T-helper 17 cell (primary cell): ENCODE data around the gene RBM17. TPM values are rescaled to one million over a fixed set of nuclear protein-coding genes. Genes with fewer than 3 reads are reported as not detected.
"Not testable (repeated sequence)": the region's sequence is repeated elsewhere in the genome, so short reads cannot be mapped to it uniquely, and the experiment has no call there.

ENCODE experiments used
- ATAC-seq: fragments of 150-1000 bp; cut with Tn5 transposase; 2 replicates; pipeline ENCODE4 v1.10.0; 2021; ENCODE audit warnings: mild to moderate bottlenecking, moderate library complexity
- DNase-seq, 3 donors: peaks; one replicate each; pipeline versions ENCODE4 v3.0.0 to v3.0.0-alpha.2; 2020 to 2021
- H3K9me3 ChIP-seq: one replicate; pipeline ENCODE4 v1.7.0; 2013; ENCODE audit warnings: low read length, mild to moderate bottlenecking; ENCODE audit not compliant: control insufficient read depth, poor library complexity, severe bottlenecking
- H3K27ac Mint-ChIP-seq: one replicate; pipeline ENCODE4 v1.8.0; 2022; ENCODE audit warnings: mild to moderate bottlenecking, moderate library complexity, mixed read lengths
- H3K27me3 Mint-ChIP-seq: one replicate; pipeline ENCODE4 v1.8.0; 2022; ENCODE audit warnings: mixed read lengths
- H3K36me3 Mint-ChIP-seq: one replicate; pipeline ENCODE4 v1.8.0; 2022; ENCODE audit warnings: low read depth, mixed read lengths
- H3K4me1 Mint-ChIP-seq: one replicate; pipeline ENCODE4 v1.8.0; 2022; ENCODE audit warnings: mild to moderate bottlenecking, mixed read lengths
- H3K4me3 Mint-ChIP-seq: one replicate; pipeline ENCODE4 v1.8.0; 2022; ENCODE audit warnings: mild to moderate bottlenecking, moderate library complexity, mixed read lengths
- total RNA-seq, 4 donors: library from RNA in 2 of 4; stranded (reverse) in 2 of 4; gene quantifications; one replicate each; pipeline ENCODE4 v1.2.3 and lab custom pipeline; 2022 to 2026

Gene RBM17
- total RNA-seq, 2 donors from 2014 or later = 133 to 146 TPM

DNA sequence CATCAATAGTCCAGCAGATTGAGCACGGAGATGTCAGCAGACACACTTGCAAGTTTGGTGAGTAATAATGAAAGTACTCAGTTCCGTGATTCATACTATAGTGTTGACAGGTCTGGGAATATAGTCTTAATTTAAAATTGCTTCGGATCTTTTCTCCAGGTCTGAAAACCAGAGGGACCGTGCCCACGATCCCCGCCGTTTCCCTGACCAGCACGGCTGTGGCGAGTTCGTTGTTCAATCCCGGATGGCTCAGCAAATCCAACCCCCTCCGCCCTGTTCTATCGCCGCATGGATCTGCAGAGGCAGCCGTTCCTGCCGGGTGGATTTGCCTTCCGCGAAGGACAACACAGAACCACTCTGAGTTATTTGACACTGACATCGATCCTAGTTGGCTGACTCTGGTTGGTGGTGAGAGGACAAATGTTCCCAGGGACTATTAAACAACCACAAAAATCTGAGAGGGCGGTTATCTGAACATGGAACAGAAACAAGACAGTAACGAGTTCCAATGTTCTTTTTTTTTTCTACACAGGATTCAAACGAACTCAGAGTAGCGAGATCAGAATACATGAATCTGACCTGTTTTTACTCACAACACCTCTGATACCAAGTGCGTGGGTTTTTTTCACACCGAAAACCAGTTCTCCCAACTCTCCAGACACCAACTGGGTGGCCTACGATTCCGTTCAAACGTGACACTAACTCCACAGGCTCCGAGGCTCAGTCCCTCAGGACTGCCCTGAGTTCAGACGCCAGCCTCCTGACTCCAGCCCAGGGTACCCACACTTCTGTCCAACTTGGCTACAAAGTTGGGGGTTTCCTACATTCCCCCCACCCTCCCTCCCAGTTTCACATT, 52.7 kb downstream of the RBM17 start:
- no peaks in the 10 kb centered on the region for H3K27me3 Mint-ChIP-seq
- H3K4me1 Mint-ChIP-seq = peaks cover 58% of the 10 kb centered on the region
- no peaks in the 10 kb centered on the region for H3K36me3 Mint-ChIP-seq
- H3K27ac Mint-ChIP-seq = peak overlapping the region; percentile 97
- no peaks in the 10 kb centered on the region for H3K9me3 ChIP-seq
- peak; percentile 28 for ATAC-seq
- DNase-seq = no peak
- H3K4me3 Mint-ChIP-seq = peak overlapping the region; percentile 94

DNA sequence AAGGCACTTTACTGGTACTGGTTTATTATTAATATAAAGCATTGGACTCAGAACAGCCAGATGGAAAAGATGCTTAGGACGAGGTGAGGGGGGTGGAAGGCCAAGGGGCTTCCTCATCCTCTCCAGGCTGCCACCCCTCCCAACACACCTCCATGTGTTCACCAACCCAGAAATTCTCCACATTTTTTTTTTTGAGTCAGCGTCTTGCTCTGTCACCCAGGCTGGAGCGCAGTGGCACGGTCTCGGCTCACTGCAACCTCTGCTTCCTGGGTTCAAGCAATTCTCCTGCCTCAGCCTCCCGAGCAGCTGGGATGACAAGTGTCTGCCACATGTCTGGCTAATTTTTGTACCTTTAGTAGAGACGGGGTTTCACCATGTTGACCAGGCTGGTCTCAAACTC, 53.4 kb downstream of the RBM17 start:
- DNase-seq, H3K27me3 Mint-ChIP-seq, H3K9me3 ChIP-seq, H3K36me3 Mint-ChIP-seq, ATAC-seq: not testable (repeated sequence)
- Mint-ChIP-seq H3K4me3 (peak overlapping the region; percentile 94), H3K4me1 (peaks cover 58% of the 10 kb centered on the region), H3K27ac (peak overlapping the region; percentile 97)

DNA sequence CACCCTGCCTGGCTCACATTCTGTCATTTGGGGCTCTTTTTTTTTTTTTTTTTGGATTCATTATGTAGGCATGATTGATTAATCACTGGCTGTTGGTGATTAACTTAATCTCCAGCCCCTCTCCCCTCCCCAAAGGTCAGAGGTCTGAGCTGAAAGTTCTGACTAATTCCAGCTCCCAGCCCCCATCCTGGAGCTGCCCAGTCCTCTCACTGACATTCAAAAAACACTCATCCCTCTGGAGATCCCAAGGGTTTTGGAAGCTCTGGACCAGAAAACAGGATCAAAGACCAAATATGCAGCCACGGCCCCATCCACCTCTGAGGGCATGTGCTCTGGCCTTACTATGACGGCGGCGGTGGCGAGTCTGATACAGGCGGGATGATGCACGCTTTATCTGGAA, 53.8 kb downstream of the RBM17 start:
- DNase-seq (no peak), ATAC-seq (no peak)
- Mint-ChIP-seq H3K4me1 (peaks cover 63% of the 10 kb centered on the region), H3K27ac (peak overlapping the region; percentile 97), H3K4me3 (peak overlapping the region; percentile 94), H3K36me3 (no peaks in the 10 kb centered on the region), H3K27me3 (no peaks in the 10 kb centered on the region)
- H3K9me3 ChIP-seq = no peaks in the 10 kb centered on the region

DNA sequence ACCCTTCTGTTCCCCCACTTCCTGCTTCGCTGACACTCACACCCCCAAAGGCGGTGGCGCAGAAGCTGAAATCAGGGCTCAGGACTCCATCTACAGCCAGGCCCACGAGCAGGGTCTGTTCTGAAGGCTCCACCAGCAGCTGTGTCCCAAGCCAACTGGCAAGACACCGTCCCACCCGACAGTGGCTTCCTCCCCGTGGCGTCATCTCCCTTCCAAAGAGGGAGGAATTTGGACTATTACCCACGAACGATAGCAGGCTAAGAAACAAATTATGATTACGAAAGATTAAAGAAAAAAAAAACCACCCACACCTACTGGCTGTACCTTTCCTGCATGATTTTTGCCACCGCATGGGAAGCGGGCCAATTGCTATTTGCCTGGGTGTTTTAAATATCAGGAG, 54.3 kb downstream of the RBM17 start:
- Mint-ChIP-seq H3K4me1 (peaks cover 68% of the 10 kb centered on the region), H3K27me3 (no peaks in the 10 kb centered on the region), H3K4me3 (peak overlapping the region; percentile 52), H3K36me3 (no peaks in the 10 kb centered on the region), H3K27ac (peak overlapping the region; percentile 97)
- H3K9me3 ChIP-seq = no peaks in the 10 kb centered on the region
- DNase-seq = no peak
- no peak for ATAC-seq

DNA sequence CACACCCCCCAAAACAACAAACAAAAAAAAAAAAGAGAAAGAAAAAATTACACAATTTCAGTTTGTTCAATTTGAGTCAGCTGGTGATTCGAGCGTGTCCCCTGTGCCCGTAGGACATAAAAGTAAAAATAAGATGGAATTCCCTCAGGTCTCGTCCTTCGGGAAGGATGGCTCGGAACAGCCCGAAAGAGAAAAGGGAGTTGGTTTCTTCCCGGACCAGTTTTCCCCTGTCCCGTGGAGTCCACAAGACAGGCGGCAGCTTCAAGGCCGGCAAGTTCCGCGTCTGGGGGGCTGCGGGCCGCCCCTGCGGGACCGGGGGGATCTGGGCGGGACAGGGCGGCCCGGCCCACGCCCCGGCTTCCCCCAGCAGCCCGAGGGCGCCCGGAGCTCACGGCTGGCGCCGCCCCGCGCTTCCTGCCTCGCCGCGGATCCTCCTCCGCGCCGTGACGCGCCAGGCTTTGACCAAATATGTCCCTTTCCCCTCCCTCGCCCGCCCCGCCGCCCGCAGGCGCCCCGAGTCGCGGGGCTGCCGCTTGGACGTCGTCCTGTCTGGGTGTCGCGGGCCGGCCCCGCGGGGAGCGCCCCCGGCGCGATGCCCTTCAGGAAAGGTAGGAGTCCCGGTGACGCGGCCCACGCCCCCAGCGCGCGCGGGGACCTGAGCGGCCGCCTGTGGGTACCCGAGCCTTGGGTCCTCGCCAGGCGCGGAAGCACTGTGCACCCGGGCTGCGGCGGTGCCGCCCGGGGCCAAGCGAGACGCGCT, 55.8 kb downstream of the RBM17 start:
- Mint-ChIP-seq H3K4me3 (peak overlapping the region; percentile 93), H3K27ac (peak overlapping the region; percentile 97), H3K36me3 (no peaks in the 10 kb centered on the region), H3K4me1 (peaks cover 71% of the 10 kb centered on the region), H3K27me3 (no peaks in the 10 kb centered on the region)
- H3K9me3 ChIP-seq = no peaks in the 10 kb centered on the region
- ATAC-seq (peak; percentile 86), DNase-seq (peak; percentile 82 to 85 (median 84))

DNA sequence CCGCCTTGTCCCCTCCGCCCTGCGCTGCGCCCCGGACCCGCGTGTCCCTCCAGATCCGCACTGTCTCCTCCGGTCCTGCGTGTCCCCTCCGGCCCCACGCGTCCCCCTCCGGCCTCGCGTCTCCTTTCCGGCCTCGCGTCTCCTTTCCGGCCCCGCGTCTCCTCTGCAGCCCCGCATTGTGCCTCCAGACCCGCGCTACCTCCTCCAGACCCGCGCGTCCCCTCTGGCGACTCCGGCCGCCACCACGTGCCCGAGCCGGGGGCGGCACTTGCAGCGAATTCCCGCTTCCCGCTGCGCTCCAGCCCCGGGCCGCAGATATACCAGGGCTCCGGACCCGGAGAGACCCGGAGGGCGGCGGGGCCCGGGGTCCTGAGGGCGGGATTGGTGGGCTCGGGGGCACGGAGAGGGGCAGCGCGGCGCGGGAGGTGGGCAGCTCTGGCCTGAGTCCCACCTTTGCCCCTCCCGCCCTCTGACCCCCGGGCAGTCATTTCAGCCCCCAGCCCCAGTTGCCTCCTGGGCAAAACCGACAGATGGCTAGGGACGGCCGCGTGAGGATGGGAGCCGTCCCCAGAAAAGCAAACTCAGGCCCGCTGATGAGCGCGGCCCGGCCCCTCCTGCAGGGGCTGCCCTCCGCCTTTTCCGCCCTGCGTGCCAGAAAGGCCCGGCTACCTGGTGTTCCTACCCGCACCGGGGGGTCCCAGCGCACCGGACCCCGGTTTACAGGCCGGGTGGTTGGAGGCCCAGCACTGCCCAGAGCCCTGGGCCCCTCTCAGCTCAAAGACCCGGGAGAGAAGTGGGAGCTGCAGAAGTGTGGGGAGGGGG, 56.5 kb downstream of the RBM17 start:
- Mint-ChIP-seq H3K27me3 (no peaks in the 10 kb centered on the region), H3K27ac (peak overlapping the region; percentile 84), H3K4me3 (peak overlapping the region; percentile 93), H3K4me1 (peaks cover 70% of the 10 kb centered on the region), H3K36me3 (no peaks in the 10 kb centered on the region)
- DNase-seq (no peak), ATAC-seq (no peak)
- no peaks in the 10 kb centered on the region for H3K9me3 ChIP-seq

DNA sequence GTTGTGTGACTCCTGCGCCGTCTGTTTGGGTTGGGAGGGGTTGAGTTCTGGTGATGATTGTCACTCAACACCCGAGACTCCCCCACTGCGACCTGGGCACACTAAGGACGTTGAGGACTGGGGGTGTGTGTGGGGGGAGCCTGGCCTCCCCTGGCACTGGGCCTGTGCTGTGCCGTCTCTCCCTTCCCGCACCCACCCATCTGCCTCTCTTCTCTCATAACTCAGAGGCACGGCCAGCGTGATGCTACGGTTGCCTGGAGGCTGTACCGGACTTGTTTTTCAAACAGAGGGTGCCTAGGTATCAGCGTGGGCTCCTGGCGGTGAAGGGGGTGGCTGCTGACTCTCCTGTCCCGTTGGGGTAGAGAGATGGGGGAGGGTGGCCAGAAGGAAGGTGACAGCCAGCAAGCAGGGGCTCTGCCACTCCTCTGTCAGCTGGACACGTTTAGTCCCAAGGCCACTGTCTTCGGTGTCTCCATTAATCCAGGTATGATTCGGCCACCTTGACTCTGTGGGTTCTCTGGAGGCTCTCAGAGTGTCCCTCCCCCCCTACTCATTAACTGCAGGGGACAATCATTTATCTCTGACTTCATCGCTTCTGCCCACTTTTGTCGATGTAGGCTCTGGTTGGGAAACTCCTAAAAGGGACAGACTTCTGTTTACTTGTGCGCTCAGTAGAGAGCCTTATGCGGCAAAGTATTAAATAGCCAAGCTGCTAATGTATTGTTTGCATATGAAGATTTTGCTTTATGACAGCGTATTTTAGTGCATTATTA, 57.4 kb downstream of the RBM17 start:
- Mint-ChIP-seq H3K4me3 (peak overlapping the region; percentile 93), H3K4me1 (peaks cover 69% of the 10 kb centered on the region), H3K27me3 (no peaks in the 10 kb centered on the region), H3K36me3 (no peaks in the 10 kb centered on the region), H3K27ac (peak overlapping the region; percentile 84)
- H3K9me3 ChIP-seq = no peaks in the 10 kb centered on the region
- no peak for DNase-seq
- no peak for ATAC-seq

DNA sequence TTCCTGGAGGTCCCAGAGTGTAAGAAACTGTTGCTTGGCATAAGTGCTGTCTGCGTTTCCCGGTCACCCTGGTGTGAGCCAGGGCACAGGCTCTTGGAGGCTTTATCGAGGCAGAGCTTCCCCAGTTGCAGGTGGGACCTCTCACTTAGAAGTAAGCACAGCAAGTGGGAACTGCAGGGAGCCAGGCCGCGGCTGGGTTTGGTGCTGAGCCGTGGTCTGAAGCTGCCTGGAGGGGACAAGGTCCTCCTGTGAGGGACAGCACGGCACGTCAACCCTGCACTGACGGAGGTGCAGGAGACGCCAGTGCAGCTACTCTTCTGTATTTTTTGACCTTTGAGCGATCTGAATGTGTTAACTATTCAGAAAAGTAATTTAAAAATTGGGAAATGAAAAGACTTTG, 58.1 kb downstream of the RBM17 start:
- peak overlapping the region; percentile 90 for H3K27ac Mint-ChIP-seq
- no peaks in the 10 kb centered on the region for H3K9me3 ChIP-seq
- H3K4me1 Mint-ChIP-seq = peaks cover 65% of the 10 kb centered on the region
- ATAC-seq (no peak), DNase-seq (no peak)
- no peaks in the 10 kb centered on the region for H3K36me3 Mint-ChIP-seq
- H3K4me3 Mint-ChIP-seq = peak overlapping the region; percentile 93
- no peaks in the 10 kb centered on the region for H3K27me3 Mint-ChIP-seq

DNA sequence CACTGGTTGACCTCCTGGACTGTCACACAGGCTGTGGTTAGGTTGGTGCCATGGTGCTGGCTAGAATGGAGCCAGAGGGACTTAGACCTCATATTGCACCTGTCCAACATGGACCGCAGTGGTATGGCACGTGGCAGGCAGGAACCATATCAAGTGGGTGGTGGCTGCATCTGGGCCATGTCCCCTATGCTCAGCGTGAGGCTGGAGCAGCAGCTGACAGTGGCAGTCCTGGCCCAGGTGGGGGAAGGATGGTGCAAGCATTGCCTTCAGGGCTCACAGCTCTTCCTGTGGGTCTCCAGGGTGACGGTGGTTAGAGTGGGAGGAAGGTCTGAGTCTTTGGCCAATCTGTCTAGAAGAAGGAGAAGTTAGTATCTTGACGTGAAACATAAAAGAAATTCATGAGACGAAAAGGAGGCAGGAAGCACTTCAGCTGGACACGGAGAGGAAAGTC, 59.4 kb downstream of the RBM17 start:
- ATAC-seq = no peak
- peaks cover 66% of the 10 kb centered on the region for H3K4me1 Mint-ChIP-seq
- H3K9me3 ChIP-seq = no peaks in the 10 kb centered on the region
- peak overlapping the region; percentile 73 for H3K4me3 Mint-ChIP-seq
- DNase-seq = no peak
- H3K27ac Mint-ChIP-seq = peak overlapping the region; percentile 90
- no peaks in the 10 kb centered on the region for H3K27me3 Mint-ChIP-seq
- peaks cover under 1% of the 10 kb centered on the region for H3K36me3 Mint-ChIP-seq

DNA sequence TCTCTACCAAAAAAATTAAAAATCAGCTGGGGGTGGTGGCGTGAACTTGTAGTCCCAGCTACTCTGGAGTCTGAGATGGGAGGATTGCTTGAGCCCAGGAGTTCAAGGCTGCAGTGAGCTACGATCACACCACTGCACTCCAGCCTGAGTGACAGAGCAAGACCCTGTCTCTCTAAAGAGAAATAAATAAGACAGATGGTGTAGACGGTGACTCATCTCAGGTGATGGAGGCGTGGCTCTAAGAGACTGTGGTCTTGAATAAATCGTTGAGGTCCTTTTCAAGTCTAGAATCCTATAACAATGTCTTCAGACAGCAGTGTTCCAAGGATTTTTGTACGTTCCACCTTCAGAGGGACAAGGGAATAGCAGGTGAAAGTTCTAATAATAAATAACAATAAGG, 60.1 kb downstream of the RBM17 start:
- H3K36me3 Mint-ChIP-seq = peaks cover 2% of the 10 kb centered on the region
- H3K27ac Mint-ChIP-seq = peak overlapping the region; percentile 90
- no peaks in the 10 kb centered on the region for H3K27me3 Mint-ChIP-seq
- H3K9me3 ChIP-seq = no peaks in the 10 kb centered on the region
- ATAC-seq (peak; percentile 18), DNase-seq (peak in 1 of 3 donors; percentile 26)
- H3K4me3 Mint-ChIP-seq = peak overlapping the region; percentile 64
- peaks cover 69% of the 10 kb centered on the region for H3K4me1 Mint-ChIP-seq

DNA sequence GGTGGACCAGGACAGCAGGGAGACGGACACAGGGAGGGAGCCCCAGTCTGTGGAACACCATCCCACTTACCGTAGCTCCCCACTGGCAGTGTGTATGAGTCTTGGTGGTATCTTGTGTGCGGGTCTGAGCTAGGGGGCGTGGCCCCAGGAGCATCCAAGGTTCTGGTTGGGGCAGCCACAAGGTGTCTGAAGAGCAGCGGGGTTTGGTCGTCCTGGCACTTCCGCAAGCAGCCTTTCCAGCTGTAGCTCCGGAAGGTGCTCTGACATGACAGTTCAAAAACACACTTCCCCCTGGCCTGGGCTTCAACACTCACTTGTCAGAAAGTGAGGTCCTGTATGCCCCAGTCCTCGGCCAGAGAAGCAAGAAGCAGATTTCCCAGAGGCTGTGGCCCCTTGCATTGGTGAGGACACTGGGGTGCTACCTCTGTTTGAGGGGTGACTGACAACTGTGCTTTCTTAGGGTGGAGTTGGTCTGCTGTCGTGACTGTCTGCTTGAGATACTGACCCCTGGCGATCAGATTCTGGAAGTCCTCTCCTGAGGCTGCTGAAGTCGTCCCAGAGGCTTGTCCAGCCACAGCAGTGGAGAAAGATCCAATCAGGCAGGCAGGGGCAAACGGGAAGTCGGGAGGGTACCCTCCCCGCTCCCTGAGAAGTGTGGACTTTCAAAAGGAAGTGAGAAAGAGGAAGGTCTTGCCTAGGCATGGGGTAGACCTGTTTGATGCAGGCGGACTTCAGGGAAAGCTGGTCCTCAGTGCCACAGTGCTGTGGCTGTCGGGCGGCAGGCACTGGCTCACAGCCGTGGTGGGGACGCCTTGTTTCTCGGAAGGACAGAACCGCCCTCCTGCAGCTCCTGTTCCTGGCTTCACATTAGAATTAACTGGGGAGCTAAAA, 62.5 kb downstream of the RBM17 start:
- no peaks in the 10 kb centered on the region for H3K9me3 ChIP-seq
- H3K4me1 Mint-ChIP-seq = peaks cover 71% of the 10 kb centered on the region
- H3K36me3 Mint-ChIP-seq = peaks cover 2% of the 10 kb centered on the region
- peak overlapping the region; percentile 65 for H3K4me3 Mint-ChIP-seq
- ATAC-seq (peak; percentile 78), DNase-seq (peak in 1 of 3 donors; percentile 27)
- H3K27me3 Mint-ChIP-seq = no peaks in the 10 kb centered on the region
- H3K27ac Mint-ChIP-seq = peak overlapping the region; percentile 92
